GM12891 (cell line): ENCODE measurements around the gene ME3.

Experiments used
- DNase-seq: peaks from one replicate; pipeline ENCODE4 v3.0.0; 2011; ENCODE audit warnings: low spot score; ENCODE audit not compliant: insufficient read length
- FAIRE-seq: peaks from 2 replicates; lab custom pipeline; 2011; peaks lifted over from hg19 to GRCh38; lab: Jason Lieb, UNC
- PAX5 ChIP-seq: IDR thresholded peaks from 2 replicates; pipeline ENCODE4 v1.6.1; 2011; ENCODE audit warnings: low read length, moderate library complexity, mild to moderate bottlenecking; ENCODE audit not compliant: insufficient read depth, severe bottlenecking
- POLR2A ChIP-seq: IDR thresholded peaks from 2 replicates; pipeline ENCODE4 v1.6.1; 2011; ENCODE audit warnings: low read depth, low read length, control low read depth
- POLR2AphosphoS5 ChIP-seq: IDR thresholded peaks from 2 replicates; pipeline ENCODE4 v1.6.1; 2011; ENCODE audit warnings: low read depth, low read length, control low read depth
- POU2F2 ChIP-seq: IDR thresholded peaks from 2 replicates; pipeline ENCODE4 v1.6.1; 2011; ENCODE audit warnings: low read depth, mild to moderate bottlenecking, control low read depth, low read length, moderate library complexity
- SPI1 ChIP-seq: IDR thresholded peaks from 2 replicates; pipeline ENCODE4 v1.6.1; 2011; ENCODE audit warnings: low read depth, low read length, control low read depth
- TAF1 ChIP-seq: IDR thresholded peaks from 2 replicates; pipeline ENCODE4 v1.6.1; 2011; ENCODE audit warnings: low read depth, low read length, control low read depth

The ME3 gene

DNA sequence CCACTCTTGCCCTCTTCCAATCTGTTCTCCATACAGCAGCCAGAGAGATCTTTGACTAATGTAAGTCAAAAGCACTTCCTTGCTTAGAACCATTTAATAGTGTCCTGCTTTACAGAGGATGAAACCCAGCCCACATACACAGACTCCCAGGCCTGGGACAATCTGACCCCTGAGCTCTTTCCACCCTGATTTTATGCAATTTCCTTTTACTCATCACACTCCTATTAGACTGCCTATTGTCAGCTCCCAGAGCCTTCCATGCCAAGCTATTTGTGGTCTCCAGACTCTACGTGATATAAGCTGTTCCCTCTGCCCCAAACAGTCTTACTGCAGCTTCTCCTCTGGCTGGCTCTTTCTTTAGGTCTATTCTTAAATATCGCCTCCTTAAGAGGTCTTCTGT lies 28.1 kb downstream of the ME3 start:
- no peak for FAIRE-seq
- no peak for DNase-seq
- TF ChIP-seq POLR2AphosphoS5, result no peak
- TF ChIP-seq POU2F2, result no peak
- no peak for TF ChIP-seq POLR2A
- TF ChIP-seq SPI1, result no peak
- no peak for TF ChIP-seq TAF1
- no peak for TF ChIP-seq PAX5

DNA sequence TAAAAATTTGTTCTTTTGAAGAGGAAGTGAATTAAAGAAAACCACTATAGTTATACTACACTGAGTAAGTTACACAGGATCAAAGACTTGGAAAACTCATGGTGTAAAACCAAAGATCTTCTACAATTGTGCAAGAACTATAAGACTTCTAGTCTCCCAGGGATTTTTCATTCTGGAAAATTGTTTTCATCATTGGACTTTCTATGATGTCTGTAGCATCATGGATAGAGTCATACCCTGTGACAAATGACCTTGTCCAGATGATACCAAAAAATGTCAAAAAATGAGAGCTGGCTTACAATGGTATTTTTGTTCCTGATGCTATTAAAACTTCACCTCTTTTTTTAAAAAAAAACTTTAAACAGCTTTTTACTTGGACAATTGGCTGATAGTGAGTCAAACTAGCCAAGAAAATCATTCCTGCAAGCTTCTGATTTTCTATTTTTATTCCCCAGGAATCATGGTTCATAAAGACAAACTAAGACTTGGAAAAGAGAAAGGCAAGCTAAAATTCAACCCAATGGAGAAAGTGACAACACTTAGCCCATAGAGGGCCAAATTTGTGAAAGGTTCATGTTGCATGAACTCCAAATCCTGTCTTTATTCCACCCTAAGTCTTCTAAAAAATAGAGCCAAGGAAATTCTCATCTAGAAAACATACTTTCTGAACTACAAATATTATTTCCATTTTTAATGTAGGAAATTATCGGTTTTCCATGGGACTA lies 30.7 kb downstream of the ME3 start:
- DNase-seq (no peak), FAIRE-seq (no peak)
- TF ChIP-seq POLR2A (no peak), PAX5 (no peak), SPI1 (no peak), POLR2AphosphoS5 (no peak), TAF1 (no peak), POU2F2 (no peak)

DNA sequence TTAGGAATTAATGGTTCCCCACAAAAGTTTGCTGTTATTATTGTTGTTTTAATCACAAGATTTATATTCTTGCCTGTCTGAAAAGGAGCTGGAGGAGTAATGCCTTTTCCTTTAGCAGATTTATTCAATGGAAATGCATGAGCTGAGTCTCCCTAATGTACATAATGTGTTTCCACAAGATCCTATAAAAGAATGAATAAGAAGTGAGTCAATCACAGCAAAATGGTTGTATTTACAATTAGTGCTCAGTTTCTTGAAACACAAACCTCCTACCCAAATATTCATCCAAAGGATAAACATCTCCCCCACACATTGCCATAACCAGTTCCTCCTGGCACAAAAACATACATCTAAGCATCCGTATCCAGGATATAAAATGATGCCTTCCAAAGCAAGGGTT lies 33.3 kb downstream of the ME3 start:
- no peak for DNase-seq
- FAIRE-seq, result no peak
- TF ChIP-seq POLR2AphosphoS5 (no peak), POLR2A (no peak), TAF1 (no peak), POU2F2 (no peak), PAX5 (no peak), SPI1 (no peak)

DNA sequence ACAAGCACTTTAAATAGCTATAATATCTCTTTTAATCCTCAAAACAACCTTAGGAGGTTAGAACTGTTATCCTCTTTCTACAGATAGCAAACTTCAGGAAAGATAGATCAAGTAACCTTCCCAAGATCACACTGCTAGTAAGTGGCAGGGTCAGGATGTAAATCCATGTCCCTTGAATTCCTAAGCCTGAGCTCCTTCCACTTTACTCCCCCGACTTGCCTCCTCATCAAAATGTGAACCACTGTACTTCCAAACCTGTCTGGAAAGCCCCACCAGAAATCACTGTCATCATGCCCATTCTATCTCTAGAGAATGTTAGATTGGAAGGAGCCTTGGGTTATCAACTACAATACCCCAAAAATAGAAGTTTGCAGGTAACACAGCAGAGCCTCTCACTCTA lies 33.7 kb downstream of the ME3 start:
- TF ChIP-seq TAF1, result no peak
- TF ChIP-seq SPI1, result no peak
- TF ChIP-seq POU2F2, result no peak
- TF ChIP-seq PAX5, result no peak
- no peak for TF ChIP-seq POLR2A
- TF ChIP-seq POLR2AphosphoS5, result no peak
- no peak for FAIRE-seq

DNA sequence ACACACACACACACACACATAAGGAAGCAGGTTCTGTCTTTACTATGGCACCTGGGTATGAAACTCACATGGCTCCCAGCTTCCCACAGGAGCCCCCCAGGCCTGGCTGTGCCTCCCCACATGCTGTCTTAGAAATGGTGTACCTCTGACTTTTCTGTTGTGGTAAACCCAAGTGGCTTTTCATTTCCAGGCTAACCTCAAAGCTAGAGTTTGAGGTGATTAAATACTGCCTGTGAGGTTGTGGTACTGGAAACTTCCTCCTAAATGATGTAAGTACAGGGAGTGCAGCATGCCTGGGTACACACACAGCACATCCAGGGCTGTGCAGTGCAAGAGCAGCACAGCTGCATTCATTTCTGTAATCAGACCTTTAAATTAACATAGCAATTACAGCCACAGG lies 34.4 kb downstream of the ME3 start:
- no peak for TF ChIP-seq SPI1
- TF ChIP-seq PAX5, result no peak
- TF ChIP-seq POLR2AphosphoS5, result no peak
- no peak for TF ChIP-seq POLR2A
- TF ChIP-seq TAF1, result no peak
- no peak for TF ChIP-seq POU2F2
- DNase-seq (no peak), FAIRE-seq (no peak)

More for the DNA sequence above, 33.7 kb downstream of the ME3 start:
- no peak for DNase-seq

DNA sequence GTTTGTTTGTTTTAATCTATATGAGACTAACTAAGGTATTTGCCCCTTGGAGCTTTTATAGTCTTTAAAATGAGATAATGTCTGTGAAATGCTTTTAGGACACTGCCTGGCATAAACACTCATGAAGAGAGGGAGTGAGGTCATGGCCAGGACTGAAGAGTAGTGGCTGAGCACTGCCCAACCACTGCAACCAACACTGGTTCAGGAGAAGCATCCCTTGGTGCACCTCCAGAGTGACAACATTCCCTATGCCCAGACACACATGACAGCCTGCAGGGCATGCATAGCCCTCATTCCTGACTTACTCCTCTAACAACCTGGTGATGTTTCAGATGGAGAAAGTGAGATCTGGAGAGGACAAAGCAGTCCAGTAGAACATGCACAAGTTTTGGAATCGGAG lies 36.1 kb downstream of the ME3 start:
- FAIRE-seq, result no peak
- TF ChIP-seq POU2F2, result no peak
- no peak for TF ChIP-seq POLR2A
- no peak for TF ChIP-seq POLR2AphosphoS5
- no peak for TF ChIP-seq SPI1
- no peak for TF ChIP-seq TAF1
- no peak for TF ChIP-seq PAX5
- DNase-seq, result no peak

DNA sequence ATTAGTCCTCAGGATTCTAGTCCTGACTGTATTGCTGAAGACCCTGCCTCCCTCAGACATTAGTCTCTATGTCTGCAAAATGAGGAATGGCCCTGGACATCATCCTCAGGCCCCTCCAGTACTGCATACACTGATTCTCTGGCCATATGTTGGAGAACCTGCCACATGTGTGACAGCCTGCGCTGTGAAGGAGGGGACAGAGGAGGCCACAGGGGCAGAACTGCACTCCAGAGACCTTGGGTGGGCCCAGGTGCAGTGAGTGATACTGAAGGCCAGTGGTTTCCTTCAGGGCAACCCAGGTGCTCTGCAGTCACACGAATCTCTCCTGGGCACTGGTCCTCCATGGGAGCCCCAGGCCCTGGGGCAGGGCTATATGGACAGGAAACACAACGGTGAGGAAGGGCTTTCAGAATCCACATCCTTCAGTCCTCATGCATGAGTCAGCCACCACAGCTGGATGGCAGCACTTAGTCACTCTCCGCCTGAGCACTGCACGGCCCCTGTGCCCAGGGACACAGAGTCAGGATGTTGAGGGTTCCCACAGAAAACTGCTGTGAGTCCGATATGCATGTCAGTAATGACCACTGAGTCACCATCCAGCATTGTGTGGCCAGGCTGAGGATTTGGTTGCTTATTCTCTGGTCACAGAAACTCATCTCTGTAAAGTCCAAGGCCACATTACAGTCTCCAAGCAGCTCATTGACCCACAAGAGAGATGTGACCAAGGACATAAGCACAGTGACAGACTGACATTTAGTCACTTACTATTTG lies 39.7 kb downstream of the ME3 start:
- TF ChIP-seq SPI1 (no peak), PAX5 (no peak), POLR2AphosphoS5 (no peak), POU2F2 (no peak), TAF1 (no peak), POLR2A (no peak)
- FAIRE-seq, result no peak
- DNase-seq, result no peak

DNA sequence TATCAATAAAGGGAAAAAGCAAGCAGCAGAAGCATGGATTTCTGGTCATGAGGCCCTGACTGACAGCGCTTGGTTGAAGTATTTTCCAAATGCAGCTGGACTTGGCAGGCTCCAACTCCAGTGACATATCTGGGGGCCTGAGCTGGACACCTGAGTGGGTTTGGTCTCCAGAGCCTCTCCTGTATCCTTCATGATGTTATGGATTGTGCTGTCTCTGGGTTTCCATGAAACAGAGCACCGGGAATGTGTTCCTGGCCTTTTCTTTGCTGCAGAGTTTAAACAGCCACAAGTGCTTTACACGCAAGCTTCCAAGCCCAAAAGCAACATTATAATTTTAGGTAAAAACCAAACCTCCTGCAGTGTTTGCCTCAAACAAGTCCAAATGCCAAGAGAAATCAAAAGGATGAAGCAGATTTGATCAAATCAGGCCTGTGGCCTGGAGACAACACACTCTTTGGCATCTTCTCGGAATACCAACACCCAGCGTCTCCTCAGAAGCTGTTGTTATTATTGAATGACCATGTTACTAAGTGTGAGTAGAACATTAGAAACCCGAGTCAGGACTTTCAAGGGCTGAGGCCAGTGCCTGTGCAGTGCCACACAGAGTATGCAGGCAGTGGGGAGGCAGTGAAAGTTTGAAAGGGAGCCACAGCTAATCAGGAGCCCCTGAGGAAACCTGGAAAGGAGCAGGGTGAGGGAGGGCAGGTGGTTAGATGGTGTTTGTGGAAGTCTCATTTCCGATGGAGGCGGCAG lies 42.0 kb downstream of the ME3 start:
- FAIRE-seq (no peak), DNase-seq (no peak)
- no peak for TF ChIP-seq POLR2AphosphoS5
- no peak for TF ChIP-seq TAF1
- TF ChIP-seq POU2F2, result no peak
- TF ChIP-seq PAX5, result no peak
- TF ChIP-seq SPI1, result no peak
- no peak for TF ChIP-seq POLR2A

DNA sequence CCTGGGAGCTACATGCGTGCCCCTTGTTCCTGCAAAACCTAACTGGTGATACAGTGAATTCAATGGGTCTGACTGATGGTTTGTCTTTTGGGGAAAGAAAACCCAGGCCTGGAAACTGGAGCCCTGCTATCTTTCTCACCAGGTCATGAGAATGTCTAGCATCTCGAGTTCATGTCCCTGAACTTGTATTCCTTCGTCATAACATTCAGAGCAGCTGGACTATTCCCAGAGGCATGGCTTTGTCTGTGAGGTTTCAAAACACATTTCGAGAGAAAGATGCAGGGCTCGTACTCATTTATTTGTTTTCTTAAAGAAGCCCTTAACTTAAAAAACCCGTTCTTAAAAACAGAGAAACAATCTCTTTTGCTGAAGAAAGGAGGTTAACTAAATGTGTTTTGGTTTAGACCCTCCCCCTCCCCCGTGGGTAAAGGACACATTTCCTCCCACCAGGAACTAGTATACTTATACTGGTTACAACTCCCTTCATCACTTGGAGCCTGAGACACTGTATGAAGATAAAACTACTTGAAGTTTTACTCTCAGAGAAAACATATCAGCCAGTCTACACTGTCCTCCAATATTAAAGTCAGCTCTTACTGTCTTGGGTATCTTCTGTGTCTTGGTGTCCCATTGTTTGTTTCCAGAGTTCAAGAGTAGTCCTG lies 43.2 kb downstream of the ME3 start:
- TF ChIP-seq POLR2A (no peak), POLR2AphosphoS5 (no peak), PAX5 (no peak), POU2F2 (no peak), TAF1 (no peak), SPI1 (no peak)
- DNase-seq (no peak), FAIRE-seq (no peak)
